CD14-positive monocyte (primary cell): ENCODE measurements around the gene CHST14. TPM values are rescaled to one million over a fixed set of nuclear protein-coding genes. Genes with fewer than 3 reads are reported as not detected.

Source experiments
- DNase-seq, 3 donors: peaks; one replicate each; pipeline ENCODE4 v3.0.0-alpha.2; 2011 to 2022
- H2AFZ ChIP-seq: 2 replicates; pipeline ENCODE4 v1.6.0; 2012; ENCODE audit warnings: mild to moderate bottlenecking, low read depth, low read length, inconsistent platforms; ENCODE audit not compliant: insufficient read depth, poor library complexity, severe bottlenecking
- H3K27ac ChIP-seq, 2 donors: 1 replicate in 1 of 2; 2 replicates in 1 of 2; pipeline ENCODE4 v1.5.1; 2012 to 2013; ENCODE audit warnings: low read length in 2 of 2, control low read depth in 1 of 2, inconsistent platforms in 1 of 2, low read depth in 1 of 2, mild to moderate bottlenecking in 1 of 2
- H3K27me3 ChIP-seq, 2 donors: one replicate each; pipeline versions ENCODE4 v1.6.0 to v1.6.1; 2011 to 2013; ENCODE audit warnings: low read length in 2 of 2; ENCODE audit not compliant: control insufficient read depth in 2 of 2, insufficient read depth in 2 of 2
- H3K36me3 ChIP-seq, 2 donors: replicated peaks in 1 of 2; 1 replicate in 1 of 2; 2 replicates in 1 of 2; pipeline versions ENCODE4 v1.5.1 to v1.6.1; 2012 to 2013; ENCODE audit warnings: low read length in 2 of 2, control low read depth in 1 of 2, inconsistent platforms in 1 of 2, mild to moderate bottlenecking in 1 of 2; ENCODE audit not compliant: insufficient read depth in 2 of 2, control insufficient read depth in 1 of 2
- H3K4me1 ChIP-seq, 2 donors: 1 replicate in 1 of 2; 2 replicates in 1 of 2; pipeline versions ENCODE4 v1.5.1 to v1.6.1; 2012 to 2013; ENCODE audit warnings: low read length in 2 of 2, control low read depth in 1 of 2, inconsistent platforms in 1 of 2, mild to moderate bottlenecking in 1 of 2, moderate library complexity in 1 of 2; ENCODE audit not compliant: insufficient read depth in 2 of 2, control insufficient read depth in 1 of 2
- H3K4me2 ChIP-seq: replicated peaks from 2 replicates; pipeline ENCODE3; 2012; ENCODE audit warnings: low read length, moderate library complexity, mild to moderate bottlenecking; ENCODE audit not compliant: poor library complexity, severe bottlenecking; ENCODE audit errors: extremely low read depth
- H3K4me3 ChIP-seq, 3 experiments: fragments of 200-600 bp in 1 of 3; sonication (generic) in 1 of 3; replicated peaks in 1 of 3; 1 replicate in 2 of 3; 2 replicates in 1 of 3; pipeline ENCODE4 v1.5.1; 2011 to 2013; ENCODE audit warnings: low read length in 3 of 3, mild to moderate bottlenecking in 3 of 3, control low read depth in 2 of 3, low read depth in 2 of 3, inconsistent platforms in 1 of 3, moderate library complexity in 1 of 3
- H3K79me2 ChIP-seq: 2 replicates; pipeline ENCODE4 v1.6.0; 2012; ENCODE audit warnings: mild to moderate bottlenecking, control low read depth, inconsistent platforms, low read length, moderate library complexity; ENCODE audit not compliant: insufficient read depth
- H3K9ac ChIP-seq: 2 replicates; pipeline ENCODE4 v1.6.0; 2017; ENCODE audit warnings: low read length, mild to moderate bottlenecking; ENCODE audit not compliant: insufficient read depth, poor library complexity, severe bottlenecking
- H3K9me3 ChIP-seq, 2 donors: replicated peaks in 1 of 2; 1 replicate in 1 of 2; 2 replicates in 1 of 2; pipeline versions ENCODE4 v1.5.1 to v1.6.1; 2012 to 2013; ENCODE audit warnings: low read length in 2 of 2, control low read depth in 1 of 2; ENCODE audit not compliant: control insufficient read depth in 1 of 2, insufficient read depth in 1 of 2
- H4K20me1 ChIP-seq: 2 replicates; pipeline ENCODE4 v1.6.0; 2012; ENCODE audit warnings: mild to moderate bottlenecking, low read length, control low read depth, moderate library complexity; ENCODE audit not compliant: insufficient read depth
- H3K27ac Mint-ChIP-seq, 7 donors: one replicate each; pipeline ENCODE4 v1.8.0; 2020; ENCODE audit warnings: mild to moderate bottlenecking in 7 of 7, mixed read lengths in 7 of 7, moderate library complexity in 6 of 7, inconsistent platforms in 2 of 7
- H3K27me3 Mint-ChIP-seq, 3 donors: one replicate each; pipeline ENCODE4 v1.8.0; 2021 to 2022; ENCODE audit warnings: low read depth in 3 of 3, mild to moderate bottlenecking in 3 of 3, mixed read lengths in 3 of 3, moderate library complexity in 3 of 3, inconsistent platforms in 1 of 3
- H3K36me3 Mint-ChIP-seq, 2 donors: one replicate each; pipeline ENCODE4 v1.8.0; 2020; ENCODE audit warnings: mixed read lengths in 2 of 2, inconsistent platforms in 1 of 2, mild to moderate bottlenecking in 1 of 2
- H3K4me1 Mint-ChIP-seq: one replicate; pipeline ENCODE4 v1.8.0; 2020; ENCODE audit warnings: mild to moderate bottlenecking, mixed read lengths
- H3K4me3 Mint-ChIP-seq, 2 donors: one replicate each; pipeline ENCODE4 v1.8.0; 2020; ENCODE audit warnings: mild to moderate bottlenecking in 2 of 2, mixed read lengths in 2 of 2, moderate library complexity in 1 of 2
- H3K9me3 Mint-ChIP-seq, 7 donors: one replicate each; pipeline ENCODE4 v1.8.0; 2020 to 2022; ENCODE audit warnings: mixed read lengths in 7 of 7, mild to moderate bottlenecking in 6 of 7, moderate library complexity in 6 of 7, inconsistent platforms in 2 of 7
- CTCF ChIP-seq: fragments of 200-600 bp; IDR thresholded peaks from one replicate; pipeline ENCODE4 v1.8.0; 2022; ENCODE audit warnings: antibody characterized with exemption, mild to moderate bottlenecking
- WGBS: methylation state at CpG from one replicate; pipeline ENCODE4 v1.1.5; 2013; ENCODE audit warnings: missing lambda C conversion rate; ENCODE audit not compliant: insufficient coverage; 5-methylcytosine and 5-hydroxymethylcytosine counted together
- intact Hi-C, 2 donors: fragments of 100-400 bp; cut with micrococcal nuclease; formaldehyde crosslinking; loops; one replicate each; pipeline versions ENCODE4 v1.15.0 to v1.15.1; 2023
- polyA plus RNA-seq, 3 donors: library from polyadenylated mRNA; depleted of rRNA in 1 of 3; unstranded in 2 of 3; stranded (reverse) in 1 of 3; fragments of 300-500 nt in 2 of 3; fragments of >200 nt in 1 of 3; fragmentation: Illumina TruSeq in 2 of 3; gene quantifications; 1 replicate in 2 of 3; 2 replicates in 1 of 3; pipeline ENCODE4 v1.2.3, GENCODE V29; 2012 to 2021

Gene CHST14
- polyA plus RNA-seq, 3 donors = 0.85 to 5.2 (median 1.2) TPM

- Histone ChIP-seq H3K27me3 (no peaks in the 10 kb centered on the region), H3K4me1 (peaks cover 6 to 23% of the 10 kb centered on the region in 2 donors), H4K20me1 (peaks cover under 1% of the 10 kb centered on the region), H2AFZ (no peak overlapping the region), H3K9me3 (no peaks in the 10 kb centered on the region), H3K4me3 (no peak overlapping the region), H3K4me2 (no peak overlapping the region), H3K79me2 (no peaks in the 10 kb centered on the region), H3K9ac (no peak overlapping the region), H3K27ac (peak overlapping the region in 1 of 2 donors; percentile 48), H3K36me3 (peaks cover 32 to 47% of the 10 kb centered on the region in 2 donors)
- intact Hi-C loops = no loop called here
- TF ChIP-seq CTCF = no peak
- peaks cover 0 to 2% (median 0%) of the 10 kb centered on the region in 7 donors for H3K9me3 Mint-ChIP-seq
- peak overlapping the region in 1 of 7 donors; percentile 84 for H3K27ac Mint-ChIP-seq
- peaks cover 0 to 3% (median 0%) of the 10 kb centered on the region in 3 donors for H3K27me3 Mint-ChIP-seq
- H3K4me1 Mint-ChIP-seq = peaks cover 13% of the 10 kb centered on the region
- WGBS = 95% methylated on average over 4 of the region's 10 CpGs
- DNase-seq = no peak
- no peak overlapping the region for H3K4me3 Mint-ChIP-seq
- H3K36me3 Mint-ChIP-seq = peaks cover 35 to 61% of the 10 kb centered on the region in 2 donors
These were observed 4.8 kb upstream of the CHST14 start for GRCh38 chr15:40465939-40466338.

GRCh38 chr15:40466426-40467260 lies 4.1 kb upstream of the CHST14 start:
- Mint-ChIP-seq H3K27me3 (peaks cover 0 to 3% (median 2%) of the 10 kb centered on the region in 3 donors), H3K4me1 (peaks cover 14% of the 10 kb centered on the region), H3K4me3 (no peak overlapping the region), H3K27ac (peak overlapping the region in 5 of 7 donors; percentile 46 to 83 (median 70)), H3K9me3 (peaks cover 0 to 2% (median 0%) of the 10 kb centered on the region in 7 donors), H3K36me3 (peaks cover 34 to 57% of the 10 kb centered on the region in 2 donors)
- Histone ChIP-seq H3K79me2 (peaks cover under 1% of the 10 kb centered on the region), H3K4me3 (no peak overlapping the region), H3K27ac (peak overlapping the region in 1 of 2 donors; percentile 11), H2AFZ (no peak overlapping the region), H4K20me1 (no peaks in the 10 kb centered on the region), H3K27me3 (no peaks in the 10 kb centered on the region), H3K36me3 (peaks cover 32 to 45% of the 10 kb centered on the region in 2 donors), H3K9me3 (no peaks in the 10 kb centered on the region), H3K4me1 (peaks cover 6 to 25% of the 10 kb centered on the region in 2 donors), H3K4me2 (no peak overlapping the region), H3K9ac (no peak overlapping the region)
- intact Hi-C loops = no loop called here
- DNase-seq = no peak
- no peak for TF ChIP-seq CTCF
- 90% methylated on average over 3 of the region's 7 CpGs for WGBS
